GM06990 (cell line): Measurements from ENCODE around the gene MON2.

Experiments
- DNase-seq: peaks from one replicate; pipeline ENCODE4 v3.0.0-alpha.2; 2011; ENCODE audit not compliant: insufficient read length; ENCODE audit errors: extremely low read depth
- H3K27me3 ChIP-seq: replicated peaks from 2 replicates; pipeline ENCODE4 v1.6.0; 2011; ENCODE audit warnings: low read length; ENCODE audit not compliant: control insufficient read depth, insufficient read depth
- H3K36me3 ChIP-seq: 2 replicates; pipeline ENCODE4 v1.5.1; 2011; ENCODE audit warnings: low read length; ENCODE audit not compliant: control insufficient read depth, insufficient read depth
- H3K4me3 ChIP-seq: replicated peaks from 2 replicates; pipeline ENCODE4 v1.5.1; 2011; ENCODE audit warnings: low read depth, mild to moderate bottlenecking, control low read depth, low read length
- TF ChIP-seq, protein P1 (sequence below): IDR thresholded peaks from 2 replicates; pipeline ENCODE4 v1.5.1; 2011; ENCODE audit warnings: low read length, control low read depth, mild to moderate bottlenecking, inconsistent platforms; ENCODE audit not compliant: insufficient read depth, poor library complexity, severe bottlenecking

The MON2 gene

DNA sequence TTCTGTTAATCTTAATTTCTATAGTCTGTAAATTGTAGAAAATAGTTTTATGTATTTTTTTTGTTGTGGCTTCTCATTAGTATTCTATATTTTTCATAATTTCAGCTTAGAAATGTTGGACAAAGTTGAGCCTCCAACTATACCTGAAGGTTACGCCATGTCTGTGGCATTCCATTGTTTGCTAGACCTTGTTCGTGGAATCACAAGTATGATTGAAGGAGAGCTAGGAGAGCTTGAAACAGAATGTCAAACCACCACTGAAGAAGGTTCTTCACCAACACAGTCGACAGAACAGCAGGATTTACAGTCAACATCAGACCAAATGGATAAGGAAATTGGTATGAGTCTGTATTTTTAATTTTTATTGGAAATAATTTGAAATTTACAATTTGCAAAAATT lies 65.7 kb downstream of the MON2 start:
- Histone ChIP-seq H3K27me3 (no peaks in the 10 kb centered on the region), H3K36me3 (peaks cover 3% of the 10 kb centered on the region), H3K4me3 (no peak overlapping the region)
- DNase-seq: no peak
- TF ChIP-seq, protein P1, sequence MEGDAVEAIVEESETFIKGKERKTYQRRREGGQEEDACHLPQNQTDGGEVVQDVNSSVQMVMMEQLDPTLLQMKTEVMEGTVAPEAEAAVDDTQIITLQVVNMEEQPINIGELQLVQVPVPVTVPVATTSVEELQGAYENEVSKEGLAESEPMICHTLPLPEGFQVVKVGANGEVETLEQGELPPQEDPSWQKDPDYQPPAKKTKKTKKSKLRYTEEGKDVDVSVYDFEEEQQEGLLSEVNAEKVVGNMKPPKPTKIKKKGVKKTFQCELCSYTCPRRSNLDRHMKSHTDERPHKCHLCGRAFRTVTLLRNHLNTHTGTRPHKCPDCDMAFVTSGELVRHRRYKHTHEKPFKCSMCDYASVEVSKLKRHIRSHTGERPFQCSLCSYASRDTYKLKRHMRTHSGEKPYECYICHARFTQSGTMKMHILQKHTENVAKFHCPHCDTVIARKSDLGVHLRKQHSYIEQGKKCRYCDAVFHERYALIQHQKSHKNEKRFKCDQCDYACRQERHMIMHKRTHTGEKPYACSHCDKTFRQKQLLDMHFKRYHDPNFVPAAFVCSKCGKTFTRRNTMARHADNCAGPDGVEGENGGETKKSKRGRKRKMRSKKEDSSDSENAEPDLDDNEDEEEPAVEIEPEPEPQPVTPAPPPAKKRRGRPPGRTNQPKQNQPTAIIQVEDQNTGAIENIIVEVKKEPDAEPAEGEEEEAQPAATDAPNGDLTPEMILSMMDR: no peak

DNA sequence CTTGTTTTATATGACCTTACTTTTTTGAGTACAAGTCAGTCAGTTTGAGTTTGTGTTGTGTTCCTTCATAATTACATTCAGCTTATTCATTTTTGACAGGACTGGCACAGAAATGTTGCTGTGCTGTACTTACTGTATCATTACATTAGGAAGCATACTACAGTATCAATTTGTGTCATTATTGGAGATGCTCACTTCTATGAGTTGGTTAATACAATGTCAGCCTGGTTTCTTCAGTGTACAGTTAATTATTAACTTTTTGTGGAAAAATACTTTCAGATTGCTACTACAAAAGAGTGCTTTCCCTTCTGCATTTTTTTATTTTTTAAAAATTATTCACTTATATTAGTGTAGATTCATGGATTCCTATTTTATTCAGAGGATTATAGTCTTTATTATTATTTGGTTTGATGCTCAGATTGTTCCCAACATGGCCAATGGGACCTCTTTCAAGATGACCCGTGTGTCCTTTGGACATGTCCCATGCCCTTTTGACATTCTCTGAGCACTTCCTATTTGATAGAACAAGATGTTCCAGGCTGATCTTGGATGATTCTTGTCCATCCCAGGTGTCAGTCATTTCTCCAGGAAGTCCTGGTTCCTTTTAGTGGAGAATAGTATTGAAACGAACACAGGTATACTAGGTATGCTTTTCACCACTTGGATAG lies 66.6 kb downstream of the MON2 start:
- H3K27me3 ChIP-seq: no peaks in the 10 kb centered on the region
- H3K36me3 ChIP-seq: peaks cover 3% of the 10 kb centered on the region
- no peak overlapping the region for H3K4me3 ChIP-seq
- DNase-seq: no peak
- TF ChIP-seq, protein P1: no peak

DNA sequence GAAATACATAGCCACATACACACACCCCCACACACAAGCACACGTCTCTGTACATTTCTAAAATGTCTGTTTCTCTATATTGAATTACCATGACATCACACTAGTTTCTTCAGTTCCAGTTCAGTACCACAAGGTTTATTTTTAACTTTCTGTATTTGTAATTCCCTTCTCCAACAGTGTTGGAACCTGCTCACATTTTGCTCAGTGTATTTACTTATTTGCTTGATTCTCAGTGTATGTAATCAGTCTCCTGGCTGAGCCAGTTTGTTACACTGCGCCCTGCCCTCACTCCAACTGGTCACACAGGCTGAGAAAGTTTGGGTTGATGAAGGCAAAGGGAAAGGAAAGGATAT lies 67.1 kb downstream of the MON2 start:
- TF ChIP-seq, protein P1: no peak
- H3K4me3 ChIP-seq: no peak overlapping the region
- no peak for DNase-seq
- H3K27me3 ChIP-seq: no peaks in the 10 kb centered on the region
- peaks cover 3% of the 10 kb centered on the region for H3K36me3 ChIP-seq

DNA sequence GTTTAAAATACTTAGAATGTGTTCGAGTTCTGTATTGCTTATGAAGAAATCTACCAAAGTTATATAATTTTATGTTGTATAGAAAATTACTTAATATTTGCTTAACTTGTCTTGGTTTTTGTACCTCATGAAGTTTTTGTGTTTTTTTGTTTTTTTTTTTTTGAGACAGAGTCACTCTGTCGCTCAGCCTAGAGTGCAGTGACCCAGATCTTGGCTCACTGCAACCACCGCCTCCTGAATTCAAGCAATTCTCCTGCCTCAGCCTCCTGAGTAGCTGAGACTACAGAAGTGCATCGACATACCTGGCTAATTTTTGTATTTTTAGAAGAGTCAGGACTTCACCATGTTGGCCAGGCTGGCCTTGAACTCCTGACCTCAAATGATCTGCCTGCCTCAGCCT lies 69.9 kb downstream of the MON2 start:
- Histone ChIP-seq H3K27me3 (no peaks in the 10 kb centered on the region), H3K36me3 (peaks cover 3% of the 10 kb centered on the region), H3K4me3 (no peak overlapping the region)
- no peak for DNase-seq
- TF ChIP-seq, protein P1: no peak

DNA sequence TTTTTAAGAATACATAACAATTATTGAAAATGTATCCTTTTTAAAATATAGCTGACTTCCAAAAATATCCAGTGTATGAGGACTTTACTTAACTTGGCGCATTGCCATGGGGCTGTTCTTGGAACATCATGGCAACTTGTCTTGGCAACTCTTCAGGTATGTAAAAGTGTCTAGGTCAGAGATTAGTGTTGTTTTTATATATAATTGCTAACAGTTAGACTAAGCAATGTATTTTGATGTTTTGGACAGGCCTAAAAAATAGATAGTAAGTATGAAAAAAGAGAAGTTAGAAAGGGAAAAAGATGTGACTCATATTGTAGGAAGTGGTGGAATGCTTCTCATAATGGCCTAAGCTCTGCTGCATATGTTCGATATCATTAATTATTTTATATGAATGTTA lies 70.9 kb downstream of the MON2 start:
- Histone ChIP-seq H3K27me3 (no peaks in the 10 kb centered on the region), H3K36me3 (peaks cover 3% of the 10 kb centered on the region), H3K4me3 (no peak overlapping the region)
- TF ChIP-seq, protein P1: no peak
- no peak for DNase-seq

DNA sequence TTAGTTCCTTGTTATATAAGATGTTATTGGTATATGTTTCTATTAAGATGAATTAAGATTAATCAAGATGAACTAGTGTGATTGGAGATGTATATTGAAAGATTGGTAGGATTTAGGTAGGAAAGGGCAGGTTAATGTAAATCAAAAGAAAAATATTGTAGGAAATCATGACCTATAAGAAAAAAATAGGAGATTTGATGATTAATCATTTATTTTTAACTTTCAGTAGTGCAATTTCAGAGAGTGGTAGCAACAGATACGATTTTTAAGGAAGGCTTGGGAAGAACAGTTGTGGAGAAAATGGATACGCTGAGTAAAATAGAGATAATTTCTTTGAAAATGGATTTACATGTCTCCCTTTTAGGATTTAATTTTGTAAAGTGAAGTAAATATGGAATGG lies 73.7 kb downstream of the MON2 start:
- no peak overlapping the region for H3K4me3 ChIP-seq
- no peaks in the 10 kb centered on the region for H3K27me3 ChIP-seq
- no peaks in the 10 kb centered on the region; the same call in 1 of the 2 replicates for H3K36me3 ChIP-seq
- DNase-seq: no peak
- TF ChIP-seq, protein P1: no peak
